ENCODE measurements around the gene SLIT3. TPM values are rescaled to one million over a fixed set of nuclear protein-coding genes. Genes with fewer than 3 reads are reported as not detected.

The SLIT3 gene
- total RNA-seq, 1 donor from 2014 or later, result 56.6 TPM

DNA sequence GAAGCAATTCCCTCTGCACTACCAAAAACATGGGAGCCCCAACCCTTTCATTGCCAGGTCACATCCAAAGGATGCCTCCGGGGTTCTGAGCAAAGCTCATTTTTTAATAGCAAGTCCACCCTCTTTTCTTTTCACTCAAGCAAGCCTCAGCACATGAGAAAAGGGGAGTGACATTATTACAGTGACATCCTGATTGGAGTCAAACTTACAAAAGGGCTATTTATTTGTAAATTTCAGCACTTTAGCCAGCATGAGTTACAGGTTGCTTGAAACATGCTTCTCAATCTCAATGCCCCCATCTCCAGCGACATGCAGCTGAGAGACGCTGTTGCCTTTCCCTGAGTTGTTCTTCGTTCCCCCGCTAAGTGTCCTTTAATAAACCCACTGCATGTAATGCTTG lies 483.3 kb downstream of the SLIT3 start:
- H3K9me3 Mint-ChIP-seq, result no peaks in the 10 kb centered on the region
- peaks cover 17% of the 10 kb centered on the region for H3K36me3 Mint-ChIP-seq
- peaks cover 26% of the 10 kb centered on the region for H3K4me1 Mint-ChIP-seq (ENCODE audit: unreplicated experiment)
- no peak overlapping the region for H3K27ac Mint-ChIP-seq
- TF ChIP-seq CTCF (conservative IDR thresholded peaks at IDR 0.05), result no peak
- H3K4me3 Mint-ChIP-seq, result no peak overlapping the region
- no peak for DNase-seq (ENCODE audit: extremely low spot score, unreplicated experiment)
- H3K27me3 Mint-ChIP-seq, result peaks cover 32% of the 10 kb centered on the region

DNA sequence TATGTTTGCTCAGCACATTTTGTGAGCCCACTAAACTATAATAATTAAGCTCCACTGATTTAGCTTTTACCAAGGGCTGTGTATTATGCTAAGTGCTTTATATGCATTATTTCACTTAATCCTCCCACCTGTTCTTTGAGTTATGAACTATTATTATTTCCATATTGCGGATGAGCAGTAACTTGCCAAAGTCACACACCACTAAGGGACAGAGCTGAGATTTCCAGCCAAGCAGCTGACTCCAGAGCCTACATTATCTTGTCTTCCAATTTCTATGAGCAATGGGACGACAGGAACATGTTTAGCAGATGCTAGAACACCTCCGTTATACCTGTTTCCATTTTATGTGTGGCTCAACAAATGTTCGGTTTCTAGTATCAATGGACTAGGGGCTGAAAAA lies 484.3 kb downstream of the SLIT3 start:
- peaks cover 17% of the 10 kb centered on the region for H3K36me3 Mint-ChIP-seq
- H3K27ac Mint-ChIP-seq, result no peak overlapping the region
- H3K4me1 Mint-ChIP-seq (ENCODE audit: unreplicated experiment), result peaks cover 26% of the 10 kb centered on the region
- DNase-seq (ENCODE audit: extremely low spot score, unreplicated experiment), result no peak
- H3K9me3 Mint-ChIP-seq, result no peaks in the 10 kb centered on the region
- H3K4me3 Mint-ChIP-seq, result no peak overlapping the region
- TF ChIP-seq CTCF (conservative IDR thresholded peaks at IDR 0.05), result no peak
- H3K27me3 Mint-ChIP-seq, result peaks cover 36% of the 10 kb centered on the region

GRCh38 chr5:168813184-168813968 lies 487.6 kb downstream of the SLIT3 start:
- no peak for TF ChIP-seq CTCF (conservative IDR thresholded peaks at IDR 0.05)
- Mint-ChIP-seq H3K36me3 (peaks cover 15% of the 10 kb centered on the region), H3K27ac (no peak overlapping the region), H3K9me3 (no peaks in the 10 kb centered on the region), H3K4me3 (no peak overlapping the region), H3K27me3 (peaks cover 45% of the 10 kb centered on the region), H3K4me1 (ENCODE audit: unreplicated experiment) (peaks cover 5% of the 10 kb centered on the region)
- no peak for DNase-seq (ENCODE audit: extremely low spot score, unreplicated experiment)

DNA sequence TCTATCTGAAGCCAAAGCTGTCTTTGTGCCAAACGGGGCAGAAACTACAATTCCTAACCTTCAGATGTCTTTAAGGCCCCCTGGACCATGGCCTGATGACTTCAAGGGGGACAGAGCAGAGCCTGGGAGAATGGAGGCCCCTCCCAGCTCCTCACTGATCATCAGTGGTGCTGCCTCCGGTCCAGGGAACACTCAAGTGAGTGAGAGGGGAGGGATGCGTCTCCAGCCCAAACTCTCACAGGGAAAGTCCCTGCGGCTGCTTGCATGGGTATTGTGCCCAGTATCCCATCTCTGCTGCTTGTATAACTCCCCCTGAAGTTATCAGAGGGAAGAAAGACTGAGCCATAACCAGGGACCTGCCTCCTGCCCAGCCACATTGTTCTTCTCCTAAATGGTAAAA lies 490.3 kb downstream of the SLIT3 start:
- H3K4me1 Mint-ChIP-seq (ENCODE audit: unreplicated experiment), result no peaks in the 10 kb centered on the region
- TF ChIP-seq CTCF (conservative IDR thresholded peaks at IDR 0.05), result no peak
- no peak overlapping the region for H3K27ac Mint-ChIP-seq
- DNase-seq (ENCODE audit: extremely low spot score, unreplicated experiment), result no peak
- H3K27me3 Mint-ChIP-seq, result peaks cover 45% of the 10 kb centered on the region
- H3K36me3 Mint-ChIP-seq, result peaks cover 22% of the 10 kb centered on the region
- no peak overlapping the region for H3K4me3 Mint-ChIP-seq
- H3K9me3 Mint-ChIP-seq, result no peaks in the 10 kb centered on the region

DNA sequence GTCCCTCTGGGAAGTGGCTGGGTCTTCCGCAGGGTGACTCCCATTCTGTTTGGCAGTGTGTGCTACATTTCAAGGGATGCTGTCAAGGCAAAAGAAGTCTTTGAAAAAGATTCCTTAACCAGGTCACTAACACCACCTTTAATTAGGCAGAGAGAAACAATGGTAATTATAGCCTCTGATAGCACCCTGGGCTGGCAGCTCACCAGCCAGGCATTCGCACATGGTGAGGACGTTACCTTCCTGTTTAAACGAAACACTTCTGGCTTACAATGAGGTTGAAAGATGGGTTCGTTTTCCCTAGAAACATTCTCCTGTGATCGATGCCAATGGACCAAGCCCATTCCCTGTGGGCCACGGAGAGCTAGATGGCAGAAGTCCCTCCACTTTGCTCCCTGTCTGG lies 491.7 kb downstream of the SLIT3 start:
- TF ChIP-seq CTCF (conservative IDR thresholded peaks at IDR 0.05), result no peak
- Mint-ChIP-seq H3K36me3 (peaks cover 26% of the 10 kb centered on the region), H3K27me3 (peaks cover 51% of the 10 kb centered on the region), H3K27ac (no peak overlapping the region), H3K4me3 (no peak overlapping the region), H3K4me1 (ENCODE audit: unreplicated experiment) (no peaks in the 10 kb centered on the region), H3K9me3 (no peaks in the 10 kb centered on the region)
- no peak for DNase-seq (ENCODE audit: extremely low spot score, unreplicated experiment)
